ENCODE data around the gene NDST3.
"Not testable (repeated sequence)": the region's sequence is repeated elsewhere in the genome, so short reads cannot be mapped to it uniquely, and the experiment has no call there.

Gene NDST3

GRCh38 chr4:118175506-118175905 is 141.2 kb downstream of the NDST3 start:
- no peak for DNase-seq (ENCODE audit: low spot score)

DNA sequence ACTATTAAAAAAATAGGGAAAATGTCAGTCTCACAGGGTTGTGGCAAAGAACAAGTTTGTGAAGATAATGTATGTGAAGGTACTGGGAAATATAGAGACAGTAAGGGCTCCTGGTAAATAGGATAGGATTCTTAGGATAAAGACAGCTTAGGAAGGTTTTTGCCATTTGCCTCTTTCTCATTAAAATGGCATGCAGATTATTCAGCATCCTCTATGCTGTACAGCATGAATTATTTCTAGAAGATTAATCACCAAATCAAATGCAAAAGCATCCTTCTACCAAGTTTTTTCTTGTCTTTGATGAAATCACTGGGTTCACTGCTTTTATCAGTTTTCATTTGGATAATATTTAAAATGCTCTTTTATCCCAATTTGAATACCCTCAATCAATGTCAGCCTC is 142.8 kb downstream of the NDST3 start:
- DNase-seq (ENCODE audit: low spot score), result no peak

DNA sequence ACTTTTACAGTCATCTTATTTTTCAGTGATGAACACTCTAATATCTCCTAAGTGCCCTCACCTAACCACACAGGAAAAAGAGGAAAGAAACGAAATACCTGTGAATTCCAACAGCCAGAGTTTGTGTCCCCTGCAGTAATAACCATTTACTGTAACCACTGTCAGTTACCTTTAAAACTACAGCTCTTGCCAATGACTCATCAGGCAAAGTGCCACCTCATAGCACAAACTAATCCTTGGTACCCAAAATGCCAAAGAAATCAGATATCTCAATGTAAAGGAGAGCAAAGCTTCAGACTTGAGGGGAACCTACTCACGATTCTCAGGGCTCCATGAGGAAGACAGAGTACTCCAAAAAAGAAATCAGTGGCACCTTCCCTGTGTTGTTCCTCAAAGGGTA is 146.5 kb downstream of the NDST3 start:
- no peak for DNase-seq (ENCODE audit: low spot score)

DNA sequence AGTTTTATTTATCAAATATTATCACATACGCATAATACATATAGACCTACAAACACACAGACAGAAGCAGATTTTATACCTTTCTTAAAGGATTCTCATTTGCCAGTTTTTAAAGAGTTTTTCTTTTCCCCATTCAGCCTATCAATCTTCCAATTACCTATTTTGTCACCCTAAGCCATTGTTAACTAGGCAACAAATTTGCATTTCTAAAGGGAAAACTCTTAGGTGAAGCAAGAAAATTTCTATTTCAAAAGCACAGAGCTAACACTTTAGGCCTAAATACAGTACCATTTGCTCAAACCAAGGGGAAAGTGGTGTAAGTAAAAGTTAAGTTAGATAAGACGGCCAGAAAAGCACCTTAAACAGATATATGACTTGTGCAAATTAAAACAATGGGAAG is 156.6 kb downstream of the NDST3 start:
- DNase-seq (ENCODE audit: low spot score), result no peak

- DNase-seq (ENCODE audit: low spot score), result no peak
Observed at GRCh38 chr4:118193421-118193820, 159.1 kb downstream of the NDST3 start.

DNA sequence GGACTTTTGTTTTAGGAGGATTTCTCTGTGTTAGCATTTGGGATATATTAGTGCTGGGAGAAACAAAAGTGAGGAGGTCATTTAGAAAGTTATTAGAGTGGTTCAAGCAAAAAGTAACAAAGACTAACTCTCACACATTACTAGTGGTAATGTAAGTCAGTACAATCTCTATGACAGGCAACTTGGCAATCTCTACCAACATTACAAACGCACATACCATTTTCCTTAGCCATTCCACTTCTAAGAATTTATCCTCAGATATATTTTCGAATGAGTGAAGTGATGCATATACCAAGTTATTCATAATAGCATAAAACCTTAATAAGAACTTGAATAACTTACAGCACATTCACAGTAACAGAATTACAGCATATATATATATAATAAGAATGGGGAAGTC is 172.3 kb downstream of the NDST3 start:
- DNase-seq (ENCODE audit: low spot score), result no peak

- DNase-seq (ENCODE audit: low spot score), result no peak
Observed at GRCh38 chr4:118213101-118213500, 178.8 kb downstream of the NDST3 start.

- no peak for DNase-seq (ENCODE audit: low spot score)
Observed at GRCh38 chr4:118215826-118216225, 181.5 kb downstream of the NDST3 start.

DNA sequence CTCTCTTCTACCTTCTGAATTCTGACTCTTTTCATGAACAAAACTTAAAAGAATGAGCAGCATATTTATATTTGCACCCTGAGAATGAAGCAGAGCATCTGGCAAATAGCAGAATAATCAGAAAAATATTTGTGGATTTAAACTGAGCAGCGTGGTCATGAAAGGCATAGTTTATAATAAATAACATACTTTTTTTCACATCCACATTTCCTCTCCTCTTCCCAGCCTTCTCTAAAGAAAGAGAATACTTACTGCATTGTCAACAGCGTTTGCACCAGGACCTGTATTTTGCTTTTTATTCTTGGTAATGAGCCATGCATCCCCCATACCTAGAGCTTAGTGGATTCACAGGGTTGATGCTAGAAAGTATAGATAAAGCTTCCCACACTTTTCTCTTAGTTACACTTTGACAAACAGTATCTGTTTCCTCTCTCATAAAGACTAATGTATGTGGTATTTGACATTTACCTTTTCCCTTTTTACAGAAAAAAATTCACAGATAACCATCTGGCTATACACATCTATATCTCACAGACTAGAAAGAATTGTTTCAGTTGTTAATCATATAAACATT is 187.0 kb downstream of the NDST3 start:
- DNase-seq (ENCODE audit: low spot score), result no peak

- DNase-seq (ENCODE audit: low spot score), result peak; percentile 67
Observed at GRCh38 chr4:118224243-118224829, 190.1 kb downstream of the NDST3 start.

- no peak for DNase-seq (ENCODE audit: low spot score)
Observed at GRCh38 chr4:118225511-118225910, 191.2 kb downstream of the NDST3 start.

GRCh38 chr4:118226311-118227010 is 192.2 kb downstream of the NDST3 start:
- no peak for DNase-seq (ENCODE audit: low spot score)

- no peak for DNase-seq (ENCODE audit: low spot score)
Observed at GRCh38 chr4:118235566-118236120, 201.4 kb downstream of the NDST3 start.

DNA sequence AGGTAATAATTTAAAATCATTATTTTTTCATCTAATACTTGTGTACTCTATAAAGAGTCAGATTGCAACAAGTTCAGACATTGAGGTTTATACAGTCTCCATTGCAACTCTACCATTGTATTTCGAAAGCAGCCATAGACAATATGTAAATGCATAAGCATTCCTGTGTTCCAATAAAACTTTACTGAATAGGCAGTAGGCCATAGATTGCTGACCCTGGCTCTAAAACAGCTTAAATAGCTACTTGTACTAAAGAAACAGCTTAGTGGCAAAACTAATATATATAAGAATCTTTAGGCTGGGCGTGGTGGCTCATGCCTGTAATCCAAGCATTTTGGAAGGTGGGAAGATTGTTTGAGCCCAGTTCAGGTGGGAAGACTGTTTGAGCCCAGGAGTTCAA is 203.2 kb downstream of the NDST3 start:
- DNase-seq (ENCODE audit: low spot score), result no peak

- DNase-seq (ENCODE audit: low spot score), result no peak
Observed at GRCh38 chr4:118249890-118250289, 215.6 kb downstream of the NDST3 start.

DNA sequence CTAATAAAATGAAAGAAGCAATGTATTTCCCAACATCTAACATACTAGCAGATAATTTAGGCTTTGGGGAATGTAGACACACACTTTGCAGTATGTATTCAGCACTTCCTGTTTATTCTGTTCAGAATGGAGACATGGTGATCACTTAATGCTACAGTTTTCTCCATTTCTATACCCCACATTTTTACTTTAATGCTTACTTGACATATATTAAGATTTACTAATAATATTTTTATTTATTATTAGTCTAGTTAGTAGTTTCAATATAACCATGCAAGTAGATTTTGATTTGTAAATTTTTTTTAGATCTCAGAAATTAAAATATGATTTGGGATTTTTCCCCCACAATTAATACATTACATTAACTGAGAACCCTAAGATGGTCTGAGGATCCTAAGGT is 220.1 kb downstream of the NDST3 start:
- DNase-seq (ENCODE audit: low spot score), result no peak

- DNase-seq (ENCODE audit: low spot score), result no peak
Observed at GRCh38 chr4:118259111-118259510, 224.8 kb downstream of the NDST3 start.

DNA sequence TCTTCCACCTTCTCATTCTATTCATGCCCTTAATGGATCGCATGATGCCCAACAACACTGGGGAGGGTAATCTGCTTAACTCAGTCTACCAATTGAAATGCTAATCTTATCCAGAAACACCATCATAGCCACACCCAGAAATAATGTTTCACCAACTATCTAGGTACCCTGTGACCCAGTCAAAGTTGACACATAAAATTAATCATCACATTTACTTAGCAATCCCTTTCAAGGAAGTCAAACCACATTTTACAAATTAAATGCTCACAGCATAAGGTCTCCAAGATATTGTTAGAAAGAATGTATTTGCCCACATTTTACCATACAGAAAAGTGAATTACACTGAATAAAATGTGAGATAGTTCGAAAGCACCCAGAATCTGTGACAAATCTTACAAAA is 226.0 kb downstream of the NDST3 start:
- no peak for DNase-seq (ENCODE audit: low spot score)

DNA sequence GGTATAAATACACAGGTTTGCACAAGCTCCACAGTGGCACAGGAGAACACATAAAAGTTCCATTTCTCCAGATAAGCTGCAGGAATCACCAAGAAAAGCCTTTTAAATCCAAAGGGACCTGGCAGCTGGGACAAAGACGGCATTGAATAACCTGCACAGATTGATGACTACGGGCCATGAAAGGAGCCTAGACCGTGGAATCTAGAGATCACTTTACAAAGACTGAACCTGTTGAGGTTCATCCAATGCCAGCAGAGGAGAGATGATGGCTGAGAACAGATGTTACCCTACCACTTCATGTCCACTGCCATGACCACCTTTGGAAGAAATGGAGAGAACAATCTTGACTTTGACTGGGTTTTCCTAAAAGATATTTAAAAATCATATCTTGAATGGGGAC is 229.8 kb downstream of the NDST3 start:
- DNase-seq (ENCODE audit: low spot score), result no peak

- DNase-seq (ENCODE audit: low spot score), result no peak
Observed at GRCh38 chr4:118265312-118266144, 231.2 kb downstream of the NDST3 start.

- DNase-seq (ENCODE audit: low spot score), result not testable (repeated sequence)
Observed at GRCh38 chr4:118266145-118266496, 231.8 kb downstream of the NDST3 start.

GRCh38 chr4:118268780-118269179 is 234.5 kb downstream of the NDST3 start:
- no peak for DNase-seq (ENCODE audit: low spot score)
